Upper lobe of left lung (tissue), 4 donors: ENCODE data around the gene MAEA.

ENCODE experiments used
- POLR2A ChIP-seq, 4 donors: fragments of 450-650 bp; IDR thresholded peaks; one replicate each; pipeline ENCODE4 v1.5.1; 2016 to 2017; ENCODE audit warnings: antibody characterized with exemption in 4 of 4, mild to moderate bottlenecking in 2 of 4
- POLR2AphosphoS5 ChIP-seq, 2 donors: sonication (generic); formaldehyde crosslinking; IDR thresholded peaks; one replicate each; pipeline ENCODE4 v1.5.1; 2017; ENCODE audit warnings: antibody characterized with exemption in 2 of 2
- TF ChIP-seq, protein P1 (sequence below), 6 experiments: fragments of 450-650 bp in 4 of 6; fragments of 200-600 bp in 2 of 6; sonication (generic) in 2 of 6; IDR thresholded peaks; one replicate each; pipeline ENCODE4 v1.5.1; 2016 to 2019; ENCODE audit warnings: antibody characterized with exemption in 6 of 6

DNA sequence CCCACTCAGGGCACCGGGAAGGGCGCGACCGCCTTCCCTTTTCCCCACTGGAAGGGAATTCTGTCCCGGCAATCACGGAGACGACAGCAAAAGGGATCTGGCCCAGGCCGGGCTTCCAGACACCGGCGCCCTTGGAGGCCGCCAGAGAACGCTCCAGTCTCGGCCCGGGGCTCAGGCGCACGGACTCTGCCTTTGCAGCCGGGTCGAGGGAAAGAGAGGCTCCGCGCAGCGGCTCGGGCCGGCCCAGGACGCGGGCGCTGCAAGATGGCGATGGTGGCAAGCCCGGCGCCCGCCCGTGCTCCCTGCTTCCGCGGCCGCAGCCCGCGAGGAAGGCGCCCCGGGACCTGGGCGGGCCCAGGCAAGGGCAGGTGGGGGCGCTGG is 41.8 kb upstream of the MAEA start:
- no peak for TF ChIP-seq POLR2AphosphoS5 (IDR thresholded peaks at IDR 0.05)
- TF ChIP-seq, protein P1, sequence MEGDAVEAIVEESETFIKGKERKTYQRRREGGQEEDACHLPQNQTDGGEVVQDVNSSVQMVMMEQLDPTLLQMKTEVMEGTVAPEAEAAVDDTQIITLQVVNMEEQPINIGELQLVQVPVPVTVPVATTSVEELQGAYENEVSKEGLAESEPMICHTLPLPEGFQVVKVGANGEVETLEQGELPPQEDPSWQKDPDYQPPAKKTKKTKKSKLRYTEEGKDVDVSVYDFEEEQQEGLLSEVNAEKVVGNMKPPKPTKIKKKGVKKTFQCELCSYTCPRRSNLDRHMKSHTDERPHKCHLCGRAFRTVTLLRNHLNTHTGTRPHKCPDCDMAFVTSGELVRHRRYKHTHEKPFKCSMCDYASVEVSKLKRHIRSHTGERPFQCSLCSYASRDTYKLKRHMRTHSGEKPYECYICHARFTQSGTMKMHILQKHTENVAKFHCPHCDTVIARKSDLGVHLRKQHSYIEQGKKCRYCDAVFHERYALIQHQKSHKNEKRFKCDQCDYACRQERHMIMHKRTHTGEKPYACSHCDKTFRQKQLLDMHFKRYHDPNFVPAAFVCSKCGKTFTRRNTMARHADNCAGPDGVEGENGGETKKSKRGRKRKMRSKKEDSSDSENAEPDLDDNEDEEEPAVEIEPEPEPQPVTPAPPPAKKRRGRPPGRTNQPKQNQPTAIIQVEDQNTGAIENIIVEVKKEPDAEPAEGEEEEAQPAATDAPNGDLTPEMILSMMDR (IDR thresholded peaks at IDR 0.05), result no peak
- TF ChIP-seq POLR2A (IDR thresholded peaks at IDR 0.05), result no peak
